Trophoblast cell (in vitro differentiated cells and primary cell): ENCODE data around the gene GPR25.

Experiments used
- DNase-seq, 2 donors: peaks; one replicate each; pipeline ENCODE4 v3.0.0-alpha.2; 2016
- H2AFZ ChIP-seq: 2 replicates; pipeline ENCODE4 v1.6.1; 2013; ENCODE audit warnings: low read length, moderate library complexity, mild to moderate bottlenecking; ENCODE audit not compliant: insufficient read depth, poor library complexity
- H2AK5ac ChIP-seq: 2 replicates; pipeline ENCODE4 v1.6.1; 2013; ENCODE audit warnings: mild to moderate bottlenecking, low read length
- H2BK120ac ChIP-seq: 2 replicates; pipeline ENCODE4 v1.6.1; 2013; ENCODE audit warnings: low read length, mild to moderate bottlenecking, moderate library complexity; ENCODE audit not compliant: insufficient read depth, poor library complexity
- H2BK12ac ChIP-seq: 2 replicates; pipeline ENCODE4 v1.6.1; 2013; ENCODE audit warnings: mild to moderate bottlenecking, low read length, moderate library complexity
- H2BK5ac ChIP-seq: 2 replicates; pipeline ENCODE4 v1.6.1; 2013; ENCODE audit warnings: low read length, low read depth, moderate library complexity, mild to moderate bottlenecking; ENCODE audit not compliant: poor library complexity
- H3K14ac ChIP-seq: 2 replicates; pipeline ENCODE4 v1.6.1; 2013; ENCODE audit warnings: mild to moderate bottlenecking, low read length
- H3K18ac ChIP-seq: 2 replicates; pipeline ENCODE4 v1.6.1; 2013; ENCODE audit warnings: mild to moderate bottlenecking, low read length
- H3K23ac ChIP-seq: 2 replicates; pipeline ENCODE4 v1.6.1; 2013; ENCODE audit warnings: low read length
- H3K27ac ChIP-seq: 2 replicates; pipeline ENCODE4 v1.5.1; 2013; ENCODE audit warnings: low read depth, mild to moderate bottlenecking, inconsistent platforms, low read length, moderate library complexity
- H3K27me3 ChIP-seq: 2 replicates; pipeline ENCODE4 v1.6.1; 2013; ENCODE audit warnings: inconsistent platforms, mild to moderate bottlenecking, low read length, moderate library complexity; ENCODE audit not compliant: insufficient read depth
- H3K36me3 ChIP-seq, 2 experiments: 1 replicate in 1 of 2; 2 replicates in 1 of 2; pipeline ENCODE4 v1.6.1; 2013; ENCODE audit warnings: low read length in 2 of 2, mild to moderate bottlenecking in 2 of 2, moderate library complexity in 1 of 2; ENCODE audit not compliant: insufficient read depth in 2 of 2, control insufficient read depth in 1 of 2
- H3K4ac ChIP-seq: 2 replicates; pipeline ENCODE4 v1.6.1; 2013; ENCODE audit warnings: low read depth, mild to moderate bottlenecking, low read length, moderate library complexity
- H3K4me1 ChIP-seq, 2 experiments: 1 replicate in 1 of 2; 2 replicates in 1 of 2; pipeline ENCODE4 v1.6.1; 2013; ENCODE audit warnings: low read length in 2 of 2, mild to moderate bottlenecking in 2 of 2, moderate library complexity in 1 of 2; ENCODE audit not compliant: insufficient read depth in 2 of 2, control insufficient read depth in 1 of 2
- H3K4me2 ChIP-seq: 2 replicates; pipeline ENCODE4 v1.6.1; 2013; ENCODE audit warnings: inconsistent platforms, mild to moderate bottlenecking, low read length, moderate library complexity
- H3K4me3 ChIP-seq: 2 replicates; pipeline ENCODE4 v1.5.1; 2013; ENCODE audit warnings: mild to moderate bottlenecking, low read depth, low read length, inconsistent platforms
- H3K79me1 ChIP-seq: one replicate; pipeline ENCODE4 v1.6.1; 2013; ENCODE audit warnings: low read length
- H3K79me2 ChIP-seq: 2 replicates; pipeline ENCODE4 v1.6.1; 2013; ENCODE audit warnings: low read length, mild to moderate bottlenecking; ENCODE audit not compliant: control insufficient read depth, insufficient read depth, poor library complexity
- H3K9ac ChIP-seq: 2 replicates; pipeline ENCODE4 v1.6.1; 2013; ENCODE audit warnings: mild to moderate bottlenecking, low read length
- H3K9me3 ChIP-seq: 2 replicates; pipeline ENCODE4 v1.6.1; 2013; ENCODE audit warnings: low read depth, mild to moderate bottlenecking, control low read depth, inconsistent platforms, low read length; ENCODE audit not compliant: insufficient read depth
- H4K12ac ChIP-seq: 2 replicates; pipeline ENCODE4 v1.6.1; 2013; ENCODE audit warnings: low read depth, mild to moderate bottlenecking, low read length, moderate library complexity
- H4K8ac ChIP-seq: 2 replicates; pipeline ENCODE4 v1.6.1; 2013; ENCODE audit warnings: low read depth, mild to moderate bottlenecking, low read length, moderate library complexity
- H4K91ac ChIP-seq: one replicate; pipeline ENCODE4 v1.6.1; 2013; ENCODE audit warnings: low read depth, mild to moderate bottlenecking, low read length, moderate library complexity
- WGBS: extraction: QIAGEN DNeasy Blood & Tissue Kit; methylation state at CpG from one replicate; pipeline ENCODE4 v1.1.7; 2013; ENCODE audit warnings: missing lambda C conversion rate; ENCODE audit not compliant: insufficient read length, insufficient coverage; ENCODE audit errors: extremely low coverage; 5-methylcytosine and 5-hydroxymethylcytosine counted together

Gene GPR25

GRCh38 chr1:200918006-200918405, 45.2 kb downstream of the GPR25 start:
- Histone ChIP-seq H3K9ac (no peak overlapping the region), H3K79me1 (peaks cover 10% of the 10 kb centered on the region), H3K36me3 (peaks cover 7 to 14% of the 10 kb centered on the region in 2 experiments), H2BK5ac (no peak overlapping the region), H4K91ac (no peak overlapping the region), H4K8ac (no peak overlapping the region), H3K4me1 (peaks cover 24% of the 10 kb centered on the region in 2 experiments), H3K79me2 (no peaks in the 10 kb centered on the region), H3K27ac (peak overlapping the region; percentile 23), H3K27me3 (no peaks in the 10 kb centered on the region), H3K9me3 (no peaks in the 10 kb centered on the region), H3K4me3 (no peak overlapping the region), H3K4ac (no peak overlapping the region), H2BK120ac (no peak overlapping the region), H2AK5ac (no peak overlapping the region), H4K12ac (no peak overlapping the region), H3K18ac (no peak overlapping the region), H3K23ac (no peak overlapping the region), H2BK12ac (no peak overlapping the region), H3K14ac (no peak overlapping the region), H2AFZ (no peak overlapping the region), H3K4me2 (no peak overlapping the region)
- no CpG with 5 or more reads among the region's 3 CpGs for WGBS
- DNase-seq = peak; percentile 70 to 90

DNA sequence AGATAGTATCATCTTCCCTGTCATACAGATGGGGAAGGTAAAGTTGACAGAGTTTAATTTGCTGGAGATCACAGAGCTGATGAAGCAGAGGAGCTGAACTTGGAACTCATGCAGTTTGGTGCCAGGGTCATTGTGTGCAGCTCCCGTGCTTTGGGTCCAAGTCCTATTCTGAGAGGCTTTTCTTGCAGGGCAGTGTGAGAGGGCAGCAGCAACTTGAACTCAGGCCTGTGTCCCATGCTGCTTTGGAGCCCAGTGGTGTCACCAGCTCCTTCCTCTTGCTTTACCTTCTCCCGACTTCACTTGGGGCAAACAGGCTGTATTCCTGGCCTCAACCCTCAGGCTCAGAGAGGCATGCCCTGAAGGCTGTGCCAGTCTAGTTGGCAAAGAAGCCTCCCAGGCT, 46.6 kb downstream of the GPR25 start:
- H3K9me3 ChIP-seq = no peaks in the 10 kb centered on the region
- H3K23ac ChIP-seq = no peak overlapping the region
- no peak overlapping the region for H3K18ac ChIP-seq
- H2BK5ac ChIP-seq = no peak overlapping the region
- no peaks in the 10 kb centered on the region for H3K79me2 ChIP-seq
- no peak overlapping the region for H3K4ac ChIP-seq
- H2AK5ac ChIP-seq = no peak overlapping the region
- no peak overlapping the region for H3K4me3 ChIP-seq
- H3K27me3 ChIP-seq = no peaks in the 10 kb centered on the region
- no peak overlapping the region for H3K4me2 ChIP-seq
- no peak for DNase-seq
- H2BK120ac ChIP-seq = no peak overlapping the region
- no CpG with 5 or more reads among the region's 2 CpGs for WGBS
- H3K36me3 ChIP-seq = peaks cover 0 to 3% of the 10 kb centered on the region in 2 experiments
- H2AFZ ChIP-seq = no peak overlapping the region
- H3K14ac ChIP-seq = no peak overlapping the region
- peaks cover 24% of the 10 kb centered on the region in 2 experiments for H3K4me1 ChIP-seq
- H4K91ac ChIP-seq = no peak overlapping the region
- no peak overlapping the region for H2BK12ac ChIP-seq
- H3K9ac ChIP-seq = no peak overlapping the region
- H3K27ac ChIP-seq = no peak overlapping the region
- H4K8ac ChIP-seq = no peak overlapping the region
- no peak overlapping the region for H4K12ac ChIP-seq
- peaks cover 10% of the 10 kb centered on the region for H3K79me1 ChIP-seq

DNA sequence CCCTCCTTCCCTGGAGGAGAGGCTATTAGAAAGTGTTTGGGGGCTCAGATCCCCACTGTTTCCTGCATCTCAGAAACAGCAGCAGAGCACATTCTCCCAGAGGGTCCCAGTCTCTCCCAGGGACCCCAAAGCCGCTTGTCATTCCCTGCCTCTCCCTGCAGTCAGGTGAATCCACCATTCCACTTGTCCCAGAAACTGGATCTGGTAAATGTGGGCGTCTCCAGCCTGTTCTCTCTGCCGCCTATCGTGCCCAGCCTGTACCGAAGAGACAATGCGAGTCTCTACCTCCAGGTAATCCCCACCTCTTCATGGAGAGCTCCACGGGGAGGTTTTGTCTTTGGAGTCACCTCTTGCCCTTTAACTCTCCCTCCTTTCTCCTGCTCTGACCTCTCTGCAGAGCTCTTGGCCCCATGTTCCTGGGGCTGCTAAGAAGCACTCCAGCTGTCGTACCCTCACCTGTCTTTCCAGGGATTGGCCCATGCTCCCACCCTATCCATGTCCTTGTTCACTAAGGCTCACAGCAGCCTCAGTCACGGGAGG, 48.9 kb downstream of the GPR25 start:
- Histone ChIP-seq H4K91ac (no peak overlapping the region), H2BK120ac (no peak overlapping the region), H3K36me3 (no peaks in the 10 kb centered on the region), H3K4ac (no peak overlapping the region), H2AK5ac (no peak overlapping the region), H4K12ac (no peak overlapping the region), H4K8ac (no peak overlapping the region), H2AFZ (no peak overlapping the region), H3K9me3 (no peaks in the 10 kb centered on the region), H3K79me1 (peaks cover 10% of the 10 kb centered on the region), H3K27ac (no peak overlapping the region), H3K9ac (no peak overlapping the region), H3K4me3 (no peak overlapping the region), H3K18ac (no peak overlapping the region), H3K4me2 (no peak overlapping the region), H3K23ac (no peak overlapping the region), H2BK5ac (no peak overlapping the region), H3K79me2 (no peaks in the 10 kb centered on the region), H3K27me3 (no peaks in the 10 kb centered on the region), H3K4me1 (peaks cover 17% of the 10 kb centered on the region in 2 experiments), H3K14ac (no peak overlapping the region), H2BK12ac (no peak overlapping the region)
- DNase-seq = no peak
- no CpG with 5 or more reads among the region's 9 CpGs for WGBS

GRCh38 chr1:200922406-200922805, 49.6 kb downstream of the GPR25 start:
- DNase-seq = no peak
- Histone ChIP-seq H2BK5ac (no peak overlapping the region), H2AK5ac (no peak overlapping the region), H3K79me2 (no peaks in the 10 kb centered on the region), H3K4me1 (peaks cover 10% of the 10 kb centered on the region in 2 experiments), H3K9me3 (no peaks in the 10 kb centered on the region), H3K36me3 (no peaks in the 10 kb centered on the region), H4K91ac (no peak overlapping the region), H3K18ac (no peak overlapping the region), H2AFZ (no peak overlapping the region), H3K27me3 (no peaks in the 10 kb centered on the region), H3K27ac (no peak overlapping the region), H2BK12ac (no peak overlapping the region), H4K12ac (no peak overlapping the region), H3K14ac (no peak overlapping the region), H3K4ac (no peak overlapping the region), H3K4me3 (no peak overlapping the region), H2BK120ac (no peak overlapping the region), H3K23ac (no peak overlapping the region), H3K79me1 (peaks cover 6% of the 10 kb centered on the region), H3K9ac (no peak overlapping the region), H3K4me2 (no peak overlapping the region), H4K8ac (no peak overlapping the region)
- WGBS = no CpG with 5 or more reads among the region's 2 CpGs
